ENCODE results near the gene AQP12B. TPM values are rescaled to one million over a fixed set of nuclear protein-coding genes. Genes with fewer than 3 reads are reported as not detected.

AQP12B gene
- total RNA-seq, 1 donor from 2014 or later, result not detected

DNA sequence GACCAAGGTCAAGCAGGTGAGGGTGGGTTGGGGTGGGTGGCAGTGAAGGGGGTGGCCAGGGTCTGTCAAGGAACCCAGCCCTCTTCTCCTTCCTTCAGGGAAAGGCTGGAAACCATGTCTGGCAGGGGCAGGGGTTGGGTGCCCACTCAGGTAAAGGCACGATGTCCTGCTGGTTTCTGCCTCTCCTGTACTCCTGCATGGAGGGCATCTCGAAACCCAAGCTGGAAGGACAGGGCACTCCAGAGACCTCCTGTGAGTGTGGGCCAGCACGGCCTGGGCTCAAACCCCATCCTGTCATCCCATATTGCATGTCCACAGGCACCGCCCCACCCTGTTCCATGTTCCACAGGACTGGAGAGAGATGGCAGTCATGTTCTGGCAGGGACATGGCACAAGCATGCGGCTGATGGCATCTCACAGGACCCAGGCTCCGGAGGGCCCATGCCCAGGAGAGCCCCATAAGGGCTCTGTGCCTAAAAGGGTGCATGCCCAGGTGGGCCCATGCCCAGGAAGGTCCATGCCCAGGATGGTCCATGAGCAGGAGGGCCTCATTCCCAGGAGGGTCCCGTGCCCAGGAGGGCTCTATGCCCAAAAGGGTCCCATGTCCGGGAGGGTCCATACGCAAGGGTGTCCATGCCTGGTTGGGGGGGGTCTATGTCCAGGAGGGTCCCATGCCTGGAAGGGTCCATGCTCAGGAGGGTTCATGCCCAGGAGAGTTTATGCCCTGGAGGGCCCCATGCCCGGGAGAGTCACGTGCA lies 51.0 kb downstream of the AQP12B start:
- Mint-ChIP-seq H3K9me3 (ENCODE audit: low read depth) (peaks cover 20% of the 10 kb centered on the region), H3K4me1 (ENCODE audit: low read depth) (no peaks in the 10 kb centered on the region), H3K27me3 (no peaks in the 10 kb centered on the region), H3K27ac (no peak overlapping the region), H3K4me3 (ENCODE audit: low read depth) (no peak overlapping the region), H3K36me3 (ENCODE audit: insufficient read depth) (peaks cover 2% of the 10 kb centered on the region)
- no peak for DNase-seq (ENCODE audit: low spot score, unreplicated experiment)
- TF ChIP-seq, protein P1, sequence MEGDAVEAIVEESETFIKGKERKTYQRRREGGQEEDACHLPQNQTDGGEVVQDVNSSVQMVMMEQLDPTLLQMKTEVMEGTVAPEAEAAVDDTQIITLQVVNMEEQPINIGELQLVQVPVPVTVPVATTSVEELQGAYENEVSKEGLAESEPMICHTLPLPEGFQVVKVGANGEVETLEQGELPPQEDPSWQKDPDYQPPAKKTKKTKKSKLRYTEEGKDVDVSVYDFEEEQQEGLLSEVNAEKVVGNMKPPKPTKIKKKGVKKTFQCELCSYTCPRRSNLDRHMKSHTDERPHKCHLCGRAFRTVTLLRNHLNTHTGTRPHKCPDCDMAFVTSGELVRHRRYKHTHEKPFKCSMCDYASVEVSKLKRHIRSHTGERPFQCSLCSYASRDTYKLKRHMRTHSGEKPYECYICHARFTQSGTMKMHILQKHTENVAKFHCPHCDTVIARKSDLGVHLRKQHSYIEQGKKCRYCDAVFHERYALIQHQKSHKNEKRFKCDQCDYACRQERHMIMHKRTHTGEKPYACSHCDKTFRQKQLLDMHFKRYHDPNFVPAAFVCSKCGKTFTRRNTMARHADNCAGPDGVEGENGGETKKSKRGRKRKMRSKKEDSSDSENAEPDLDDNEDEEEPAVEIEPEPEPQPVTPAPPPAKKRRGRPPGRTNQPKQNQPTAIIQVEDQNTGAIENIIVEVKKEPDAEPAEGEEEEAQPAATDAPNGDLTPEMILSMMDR (IDR thresholded peaks at IDR 0.05; ENCODE audit: unreplicated experiment), result no peak

- no peaks in the 10 kb centered on the region for H3K27me3 Mint-ChIP-seq
- H3K4me3 Mint-ChIP-seq (ENCODE audit: low read depth), result no peak overlapping the region
- H3K36me3 Mint-ChIP-seq (ENCODE audit: insufficient read depth), result peaks cover 2% of the 10 kb centered on the region
- H3K4me1 Mint-ChIP-seq (ENCODE audit: low read depth), result no peaks in the 10 kb centered on the region
- peaks cover 20% of the 10 kb centered on the region for H3K9me3 Mint-ChIP-seq (ENCODE audit: low read depth)
- no peak overlapping the region for H3K27ac Mint-ChIP-seq
- TF ChIP-seq, protein P1 (IDR thresholded peaks at IDR 0.05; ENCODE audit: unreplicated experiment), result no peak
- no peak for DNase-seq (ENCODE audit: low spot score, unreplicated experiment)
Observed at GRCh38 chr2:240630771-240631547, 51.7 kb downstream of the AQP12B start.

- H3K27me3 Mint-ChIP-seq, result no peaks in the 10 kb centered on the region
- peaks cover 20% of the 10 kb centered on the region for H3K9me3 Mint-ChIP-seq (ENCODE audit: low read depth)
- H3K27ac Mint-ChIP-seq, result no peak overlapping the region
- TF ChIP-seq, protein P1 (IDR thresholded peaks at IDR 0.05; ENCODE audit: unreplicated experiment), result no peak
- no peak for DNase-seq (ENCODE audit: low spot score, unreplicated experiment)
- H3K4me1 Mint-ChIP-seq (ENCODE audit: low read depth), result no peaks in the 10 kb centered on the region
- peaks cover 2% of the 10 kb centered on the region for H3K36me3 Mint-ChIP-seq (ENCODE audit: insufficient read depth)
- no peak overlapping the region for H3K4me3 Mint-ChIP-seq (ENCODE audit: low read depth)
Observed at GRCh38 chr2:240629968-240630770, 52.5 kb downstream of the AQP12B start.

GRCh38 chr2:240629619-240629967 lies 53.1 kb downstream of the AQP12B start:
- no peak for DNase-seq (ENCODE audit: low spot score, unreplicated experiment)
- Mint-ChIP-seq H3K4me3 (ENCODE audit: low read depth) (no peak overlapping the region), H3K27ac (no peak overlapping the region)

More at GRCh38 chr2:240629619-240629967, 53.1 kb downstream of the AQP12B start:
- H3K36me3 Mint-ChIP-seq (ENCODE audit: insufficient read depth), result peaks cover 2% of the 10 kb centered on the region
- H3K9me3 Mint-ChIP-seq (ENCODE audit: low read depth), result peaks cover 15% of the 10 kb centered on the region
- no peaks in the 10 kb centered on the region for H3K27me3 Mint-ChIP-seq
- TF ChIP-seq, protein P1 (IDR thresholded peaks at IDR 0.05; ENCODE audit: unreplicated experiment), result no peak
- no peaks in the 10 kb centered on the region for H3K4me1 Mint-ChIP-seq (ENCODE audit: low read depth)

All from progenitor cell of endocrine pancreas (in vitro differentiated cells).